EL (cell line): ENCODE data around the gene RTN4RL1.
"Not testable (repeated sequence)": the region's sequence is repeated elsewhere in the genome, so short reads cannot be mapped to it uniquely, and the experiment has no call there.

Experiments used
- DNase-seq: peaks from one replicate; pipeline ENCODE4 v3.0.0-alpha.2; 2016

The RTN4RL1 gene

GRCh38 chr17:1997927-1998742 is 27.0 kb downstream of the RTN4RL1 start:
- DNase-seq = no peak

GRCh38 chr17:1997289-1997926 is 27.7 kb downstream of the RTN4RL1 start:
- DNase-seq = no peak

DNA sequence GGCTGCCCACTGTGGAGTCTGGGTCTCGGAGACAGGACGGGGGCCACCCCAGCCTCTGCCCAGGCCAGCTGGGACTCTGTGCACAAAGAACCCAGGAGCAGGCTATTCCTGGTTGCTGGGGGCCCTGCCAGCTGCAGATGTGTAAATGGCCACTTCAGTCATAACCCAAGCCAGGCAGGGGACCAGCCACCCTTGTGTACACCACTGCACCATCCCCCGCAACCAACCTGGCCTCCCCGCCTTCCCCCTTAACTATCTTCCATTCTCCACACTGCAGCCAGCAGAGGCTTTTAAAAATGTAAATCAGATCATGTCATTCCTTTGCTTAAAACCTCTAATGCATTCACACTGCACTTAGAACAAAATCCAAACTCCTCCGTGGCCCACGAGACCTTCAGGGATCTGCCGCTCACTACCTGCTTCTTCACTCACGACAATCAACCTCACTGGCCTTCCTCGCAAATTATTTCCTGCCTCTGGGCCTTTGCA is 28.3 kb downstream of the RTN4RL1 start:
- DNase-seq = no peak

DNA sequence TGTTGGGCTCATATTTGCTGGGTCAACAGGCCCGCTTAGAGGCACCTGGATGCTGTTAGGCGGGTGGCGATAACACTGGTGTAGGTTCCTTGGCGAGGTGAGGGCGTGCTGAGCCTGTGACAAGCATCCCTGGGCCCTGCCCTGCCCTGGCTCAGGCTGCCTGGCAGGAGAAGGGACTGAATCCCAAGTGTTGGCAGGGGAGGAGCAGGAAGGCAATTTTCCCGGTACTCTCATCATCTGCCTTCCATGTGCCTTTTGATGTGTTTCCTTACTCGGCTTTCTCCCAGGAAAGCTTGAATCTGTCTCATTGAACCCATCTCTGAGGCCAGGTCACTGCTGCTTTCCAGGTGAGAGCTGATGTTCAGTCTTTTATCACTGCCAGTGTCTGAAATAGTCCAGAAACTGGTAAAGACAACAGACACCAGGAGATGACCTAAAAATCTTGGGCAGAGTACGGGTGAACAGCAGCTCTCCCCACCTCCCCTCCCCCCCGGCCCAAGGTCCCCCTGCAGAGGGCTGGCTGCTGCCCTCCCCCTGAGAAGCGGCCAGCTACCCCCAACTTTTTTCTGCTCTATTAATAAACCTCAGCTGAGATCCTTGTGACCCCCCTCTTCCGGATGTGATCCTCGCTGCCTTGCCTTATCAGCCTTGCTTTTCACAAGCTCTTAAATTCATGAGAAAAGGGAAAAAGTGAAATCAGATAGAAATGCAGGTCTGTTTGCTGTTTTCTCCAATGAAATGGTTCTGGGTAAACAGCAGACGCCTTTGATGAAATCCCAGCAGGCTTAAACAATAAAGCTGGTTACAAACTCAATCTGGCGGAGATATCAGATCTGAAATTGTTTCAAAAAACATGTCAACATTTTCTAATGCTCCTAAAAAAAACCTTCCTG is 29.0 kb downstream of the RTN4RL1 start:
- DNase-seq = no peak

GRCh38 chr17:1995321-1995892 is 29.7 kb downstream of the RTN4RL1 start:
- DNase-seq = no peak

DNA sequence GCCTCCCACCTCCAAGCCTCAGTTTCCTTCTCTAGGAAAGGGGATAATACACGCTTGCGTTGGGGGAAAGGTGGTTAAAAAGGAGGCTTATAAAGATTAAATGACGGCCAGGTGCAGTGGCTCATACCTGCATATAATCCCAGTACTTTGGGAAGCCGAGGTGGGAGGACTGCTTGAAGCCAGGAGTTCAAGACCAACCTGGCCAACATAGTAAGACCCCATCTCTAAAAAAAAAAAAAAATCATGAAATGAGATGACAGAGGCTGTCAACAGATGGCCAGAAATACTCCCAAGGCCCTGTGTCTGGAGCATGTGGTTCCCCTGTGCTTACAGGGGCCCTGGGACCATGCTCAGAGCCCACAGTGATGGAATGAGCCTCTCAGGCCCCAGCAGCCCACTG is 30.4 kb downstream of the RTN4RL1 start:
- DNase-seq = no peak

DNA sequence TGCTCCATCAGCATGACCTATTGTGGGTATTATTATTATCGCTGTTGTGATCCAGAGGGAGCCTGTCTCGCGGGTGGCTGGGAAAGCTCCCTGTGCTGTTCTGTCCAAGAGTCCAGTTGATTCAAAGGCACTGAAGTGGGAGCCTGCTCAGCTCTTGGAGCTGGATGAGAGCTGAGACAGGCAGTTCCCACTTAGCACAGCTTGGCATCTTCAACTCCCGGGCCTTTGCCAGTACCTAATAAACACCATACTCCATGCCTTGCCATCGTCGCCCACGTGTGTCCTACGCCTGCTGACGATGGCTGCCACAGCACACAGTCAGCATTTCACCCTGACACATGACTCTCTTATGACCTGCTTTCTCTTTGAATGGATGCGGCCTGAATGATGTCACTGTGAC is 32.6 kb downstream of the RTN4RL1 start:
- DNase-seq = no peak

GRCh38 chr17:1989135-1989534 is 36.0 kb downstream of the RTN4RL1 start:
- DNase-seq = peak; percentile 96

DNA sequence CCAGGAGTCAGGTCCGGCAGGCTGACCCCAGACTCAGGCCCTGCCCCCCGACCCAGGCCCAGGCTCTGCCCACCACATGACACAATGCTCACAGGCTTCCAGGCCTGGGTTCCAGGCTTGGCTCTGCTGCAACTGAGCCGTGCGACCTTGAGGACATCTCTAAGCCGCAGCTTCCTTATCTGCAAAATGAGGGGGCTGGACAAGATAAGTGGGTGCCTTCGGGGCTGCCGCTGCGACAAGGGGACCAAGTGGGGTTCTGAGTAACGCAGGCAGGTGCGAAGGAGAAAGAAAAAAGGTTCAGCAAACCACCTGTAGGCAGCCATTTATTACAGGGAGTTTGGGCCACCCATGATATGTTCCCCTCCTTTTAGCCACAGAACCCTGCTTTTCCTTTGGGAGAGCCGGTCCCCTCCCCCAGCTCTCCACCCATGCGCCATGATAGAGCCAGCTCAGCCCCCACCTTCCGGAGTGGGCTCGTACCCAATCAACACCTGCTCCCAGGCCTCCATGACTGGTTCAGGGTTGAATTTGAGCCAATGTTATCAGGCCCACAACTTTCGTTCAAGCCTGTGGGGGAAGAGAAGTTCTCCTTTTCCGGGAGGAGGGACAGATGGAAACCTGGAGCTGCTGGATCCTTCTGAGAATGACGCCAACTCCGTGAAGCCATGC is 38.2 kb downstream of the RTN4RL1 start:
- no peak for DNase-seq

GRCh38 chr17:1985686-1986085 is 39.4 kb downstream of the RTN4RL1 start:
- DNase-seq = no peak

DNA sequence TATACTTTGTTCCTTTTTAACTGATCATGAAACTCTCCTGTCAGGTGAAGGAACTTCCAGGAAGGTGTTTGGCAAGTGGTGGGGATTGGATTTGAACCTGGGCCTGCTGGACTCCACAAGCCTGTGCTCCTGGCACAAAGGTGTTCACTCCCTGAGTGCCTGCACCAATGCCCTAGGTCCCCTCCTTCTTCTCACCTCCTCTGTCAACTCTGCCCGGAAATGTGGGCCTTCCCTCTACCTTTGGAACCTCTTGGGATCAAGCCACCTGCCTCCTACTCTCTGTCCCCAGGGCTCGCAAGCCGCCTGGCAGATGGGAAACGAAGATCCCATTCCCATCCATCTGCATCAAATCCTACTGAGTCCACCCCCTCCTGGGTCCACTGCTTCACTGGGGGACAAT is 40.0 kb downstream of the RTN4RL1 start:
- no peak for DNase-seq

DNA sequence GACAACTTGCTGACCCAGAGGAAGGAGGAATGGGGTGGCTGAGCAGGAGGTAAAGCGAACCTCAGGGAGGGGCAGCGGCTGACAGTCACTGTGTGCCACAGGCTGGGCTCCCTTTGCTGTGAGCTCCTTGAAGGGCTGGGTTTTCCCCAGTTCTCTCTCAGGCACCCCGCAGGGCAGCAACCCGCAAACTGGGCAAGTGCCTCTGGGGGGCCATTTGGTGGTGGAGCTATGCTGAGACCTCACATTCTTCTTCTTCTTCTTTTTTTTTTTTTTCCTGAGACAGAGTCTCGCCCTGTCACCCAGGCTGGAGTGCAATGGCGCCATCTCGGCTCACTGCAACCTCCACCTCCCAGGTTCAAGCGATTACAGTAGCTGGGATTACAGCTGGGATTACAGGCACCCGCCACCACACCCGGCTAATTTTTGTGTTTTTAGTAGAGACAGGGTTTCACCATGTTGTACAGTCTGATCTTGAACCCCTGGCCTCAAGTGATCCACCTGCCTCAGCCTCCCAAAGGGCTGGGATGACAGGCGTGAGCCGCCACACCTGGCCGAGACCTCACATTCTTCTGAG is 42.3 kb downstream of the RTN4RL1 start:
- not testable (repeated sequence) for DNase-seq

- no peak for DNase-seq
Measured at GRCh38 chr17:1980665-1981250, 44.4 kb downstream of the RTN4RL1 start.

DNA sequence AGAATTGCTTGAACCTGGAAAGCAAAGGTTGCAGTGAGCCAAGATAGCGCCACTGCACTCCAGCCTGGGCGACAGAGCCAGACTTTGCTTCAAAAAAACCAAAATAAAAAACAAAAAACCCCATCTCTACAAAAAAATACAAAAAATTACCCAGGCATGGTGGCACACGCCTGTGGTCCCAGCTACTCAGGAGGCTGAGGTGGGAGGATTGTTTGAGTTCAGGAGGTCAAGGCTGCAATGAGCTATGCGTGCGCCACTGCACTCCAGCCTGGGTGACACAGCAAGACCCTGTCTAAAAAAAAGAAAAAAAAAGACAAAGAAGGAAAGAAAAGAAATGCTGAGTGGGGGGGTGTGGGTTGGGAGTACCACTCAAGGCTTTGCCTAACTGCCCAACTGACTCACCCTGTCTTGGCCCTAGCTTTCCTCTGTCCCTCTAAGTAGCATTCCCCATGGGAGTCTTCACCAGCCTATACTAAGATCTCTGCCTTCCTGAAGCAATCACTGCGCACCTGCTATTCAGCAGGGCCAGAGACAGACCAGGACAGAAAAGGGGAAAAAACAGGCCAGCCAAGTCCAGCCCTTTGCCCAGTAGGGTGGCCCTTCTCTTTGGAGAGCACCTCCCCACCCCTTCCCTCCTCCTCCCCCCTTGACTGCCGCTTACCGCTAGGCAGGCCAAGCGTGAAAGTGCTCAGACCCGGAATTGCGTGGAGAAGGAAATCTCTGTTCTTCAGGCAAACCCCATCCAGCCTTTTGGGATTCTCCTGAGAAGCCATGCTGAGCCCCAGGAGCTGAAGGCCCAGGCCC is 45.8 kb downstream of the RTN4RL1 start:
- no peak for DNase-seq

GRCh38 chr17:1978396-1978949 is 46.7 kb downstream of the RTN4RL1 start:
- DNase-seq = no peak

DNA sequence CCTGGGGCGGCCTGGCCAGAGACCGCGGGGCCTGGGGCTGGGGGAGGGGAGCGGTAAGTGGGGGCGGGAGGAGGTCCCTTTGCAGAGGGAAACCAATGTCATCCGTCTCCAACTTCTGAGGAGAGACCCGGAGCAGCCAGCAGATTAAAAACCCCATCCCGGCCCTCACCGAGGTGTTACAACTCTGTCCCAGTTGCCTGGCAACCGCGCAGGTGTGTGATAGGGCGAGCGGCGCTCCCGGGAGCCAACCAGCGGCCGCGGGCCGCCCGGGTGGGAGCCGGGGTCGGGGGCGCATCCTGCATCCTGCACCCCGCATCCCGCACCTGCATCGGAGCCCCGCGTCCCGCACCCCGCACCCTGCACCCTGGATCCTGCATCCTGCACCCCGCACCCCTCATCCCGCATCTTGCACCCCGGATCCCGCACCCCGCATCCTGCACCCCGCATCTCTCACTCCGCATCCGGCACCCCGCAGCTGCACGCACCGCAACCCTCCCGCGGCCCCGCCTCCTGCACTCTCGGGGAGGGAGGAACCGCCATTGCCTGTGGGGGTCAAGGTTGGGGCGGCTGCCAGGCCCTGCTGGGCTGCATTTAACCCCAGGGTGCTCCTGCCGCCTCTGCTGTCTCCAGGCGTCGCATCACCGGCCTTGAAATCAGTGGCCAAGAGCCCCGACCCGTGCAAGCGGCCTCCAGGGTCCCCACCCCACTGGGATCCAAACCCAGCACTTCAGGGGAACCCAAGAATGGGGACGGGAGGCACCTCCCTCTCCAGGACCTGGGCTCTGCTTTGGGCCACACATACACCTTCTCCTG is 47.3 kb downstream of the RTN4RL1 start:
- DNase-seq = no peak

- no peak for DNase-seq
Measured at GRCh38 chr17:1976683-1977064, 48.5 kb downstream of the RTN4RL1 start.

DNA sequence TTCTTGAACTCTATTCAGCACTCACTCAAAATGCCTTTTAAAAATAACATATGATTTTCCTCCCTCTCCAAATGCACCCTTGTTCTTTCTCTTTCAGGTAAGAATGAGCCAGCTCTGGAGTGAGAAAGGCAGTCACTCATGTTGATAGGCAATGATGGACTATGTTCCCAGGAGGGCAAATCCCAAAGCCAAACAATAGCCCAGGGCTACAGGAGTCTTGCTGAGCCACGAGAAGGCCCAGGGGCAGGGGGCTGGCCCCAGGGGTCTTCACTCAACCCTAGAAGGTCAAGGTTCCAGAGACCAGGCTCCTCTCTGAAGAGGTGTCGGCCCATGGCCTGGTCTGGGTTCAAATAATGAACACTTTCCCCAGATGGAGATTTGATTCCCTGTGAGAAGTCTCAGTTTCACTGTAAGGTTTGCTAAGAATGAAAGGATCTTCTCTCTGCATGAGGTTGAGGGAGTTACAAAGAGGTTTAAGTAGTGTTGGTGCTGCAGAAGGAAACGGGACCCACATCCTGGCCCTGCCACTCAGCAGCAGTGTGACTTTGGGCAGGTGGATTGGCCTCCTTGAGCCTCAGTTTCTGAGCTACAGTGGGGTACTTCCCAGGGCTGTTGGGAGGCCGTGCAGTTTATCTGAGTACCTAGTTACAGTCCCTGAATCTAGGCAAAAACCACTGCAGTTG is 49.0 kb downstream of the RTN4RL1 start:
- DNase-seq = no peak

DNA sequence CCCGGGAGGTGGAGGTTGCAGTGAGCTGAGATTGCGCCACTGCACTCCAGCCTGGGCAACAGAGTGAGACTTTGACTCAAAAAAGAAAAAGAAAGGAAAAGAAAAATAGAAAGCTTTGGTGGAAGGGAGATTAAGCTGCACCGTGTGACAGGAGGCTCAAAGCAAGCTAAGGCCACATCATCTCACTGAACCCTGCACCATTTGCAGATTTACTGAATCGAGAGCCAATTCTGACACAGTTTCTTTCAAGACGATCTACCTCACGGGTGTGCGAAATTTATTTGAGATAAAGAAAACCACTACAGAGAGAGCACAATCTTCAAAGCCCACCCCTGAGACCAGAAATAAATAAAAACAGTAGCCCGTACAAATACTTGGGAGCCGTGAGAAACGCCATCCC is 49.6 kb downstream of the RTN4RL1 start:
- DNase-seq = no peak
